Ovary (tissue), 9 donors: ENCODE data around the gene RPL36. TPM values are rescaled to one million over a fixed set of nuclear protein-coding genes. Genes with fewer than 3 reads are reported as not detected.

Source experiments
- DNase-seq, 5 donors: peaks; one replicate each; pipeline ENCODE4 v3.0.0-alpha.2; 2019 to 2020
- H3K27ac ChIP-seq, 2 donors: fragments of 200-600 bp; one replicate each; pipeline versions ENCODE4 v1.5.1 to v1.8.0; 2019 to 2022
- H3K27me3 ChIP-seq: fragments of 200-600 bp; one replicate; pipeline ENCODE4 v1.8.0; 2022
- H3K36me3 ChIP-seq: fragments of 200-600 bp; sonication (generic); one replicate; pipeline ENCODE4 v1.5.1; 2019
- H3K4me1 ChIP-seq: one replicate; pipeline ENCODE4 v1.8.1; 2013; ENCODE audit warnings: mild to moderate bottlenecking, moderate library complexity; ENCODE audit not compliant: insufficient read depth
- H3K4me3 ChIP-seq: fragments of 200-600 bp; sonication (generic); one replicate; pipeline ENCODE4 v1.5.1; 2017
- H3K9me3 ChIP-seq, 2 donors: fragments of 200-600 bp in 1 of 2; sonication (generic) in 1 of 2; one replicate each; pipeline versions ENCODE4 v1.5.1 to v1.8.1; 2013 to 2019; ENCODE audit warnings: mild to moderate bottlenecking in 1 of 2, moderate library complexity in 1 of 2
- EP300 ChIP-seq: sonication (generic); formaldehyde crosslinking; IDR thresholded peaks from one replicate; pipeline ENCODE4 v1.6.1; 2017; ENCODE audit warnings: antibody characterized with exemption
- POLR2A ChIP-seq: fragments of 450-650 bp; IDR thresholded peaks from one replicate; pipeline ENCODE4 v1.6.1; 2017; ENCODE audit warnings: antibody characterized with exemption, mild to moderate bottlenecking, moderate library complexity
- WGBS, 3 donors: extraction: QIAGEN DNeasy Blood & Tissue Kit in 1 of 3; methylation state at CpG; one replicate each; pipeline versions ENCODE4 v1.1.5 to v1.1.7; 2013 to 2017; 5-methylcytosine and 5-hydroxymethylcytosine counted together
- intact Hi-C, 4 donors: fragments of 100-400 bp; cut with DNase I; formaldehyde crosslinking; loops; one replicate each; pipeline versions ENCODE4 v1.11.0 to v1.15.1; 2022 to 2023
- polyA plus RNA-seq, 2 donors: library from polyadenylated mRNA; stranded (reverse); fragments of 200-250 nt in 1 of 2; fragments of 350-450 nt in 1 of 2; fragmentation: Illumina TruSeq in 1 of 2; extraction: RNeasy Lipid Tissue Mini Kit (QIAGEN cat#74804) in 1 of 2; gene quantifications; one replicate each; pipeline ENCODE4 v1.2.3, GENCODE V29; 2013 to 2014
- total RNA-seq, 7 donors: library from RNA; depleted of rRNA in 2 of 7; stranded (reverse); fragments of >200 nt in 2 of 7; fragmentation: NEBNext Ultra II Directional in 3 of 7; extraction: Animal tissue kit (Norgen Biotek cat#: 25700) in 3 of 7; gene quantifications; one replicate each; pipeline versions ENCODE4 v1.1.0 to v1.2.4, GENCODE V29; 2016 to 2023
- TF ChIP-seq, protein P1 (sequence below), 3 donors: fragments of 450-650 bp in 2 of 3; fragments of 200-600 bp in 1 of 3; IDR thresholded peaks; one replicate each; pipeline versions ENCODE4 v1.5.1 to v1.8.0; 2016 to 2022; ENCODE audit warnings: antibody characterized with exemption in 3 of 3, mild to moderate bottlenecking in 1 of 3
- donor health status: DM: no; HTN: no; CAD: no; lungs with moderate emphysema.
- donor health status: DM: no; HTN: no; CAD: no.
- donor health status: Bipolar disorder and iron deficiency.
- donor health status: DM: yes; HTN: yes; CAD: no.
- donor health status: DM: no; HTN: no; CAD: no.
- donor health status: DM: yes; HTN: yes; CAD: no.

Gene RPL36
- total and polyA plus RNA-seq, 9 donors, result 318 to 2,904 (median 1,897) TPM

DNA sequence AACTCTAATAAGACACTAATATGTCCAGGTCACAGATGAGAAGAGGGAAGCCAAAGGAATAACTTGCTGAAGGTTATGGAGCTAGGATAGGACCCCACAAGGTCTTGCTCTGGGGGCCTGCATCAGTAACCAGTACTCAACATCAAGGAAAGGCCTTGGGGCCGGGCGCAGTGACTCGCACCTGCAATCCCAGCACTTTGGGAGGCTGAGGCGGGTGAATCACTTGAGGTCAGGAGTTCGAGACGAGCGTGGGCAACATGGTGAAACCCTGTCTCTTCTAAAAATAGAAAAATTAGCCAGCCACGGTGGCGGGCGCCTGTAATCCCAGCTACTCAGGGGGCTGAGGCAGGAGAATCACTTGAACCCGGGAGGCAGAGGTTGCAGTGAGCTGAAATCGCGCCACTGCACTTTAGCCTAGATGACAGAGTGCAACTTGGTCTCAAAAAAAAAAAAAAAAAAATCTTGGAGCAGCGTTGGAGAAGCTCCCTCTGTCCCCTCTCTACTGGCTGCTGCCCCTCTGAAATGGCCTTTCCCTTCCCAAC, 28.0 kb downstream of the RPL36 start:
- WGBS, 3 donors, result 52 to 79% (median 63%) methylated on average over 14 of the region's 14 CpGs
- no peaks in the 10 kb centered on the region for H3K36me3 ChIP-seq
- H3K4me1 ChIP-seq, result peaks cover 7% of the 10 kb centered on the region
- no peak overlapping the region for H3K4me3 ChIP-seq
- no peak for DNase-seq
- H3K27me3 ChIP-seq, result no peaks in the 10 kb centered on the region
- no peak overlapping the region for H3K27ac ChIP-seq
- H3K9me3 ChIP-seq, result no peaks in the 10 kb centered on the region
- intact Hi-C loops, result no loop called here
- TF ChIP-seq POLR2A (no peak), EP300 (no peak)
- TF ChIP-seq, protein P1, sequence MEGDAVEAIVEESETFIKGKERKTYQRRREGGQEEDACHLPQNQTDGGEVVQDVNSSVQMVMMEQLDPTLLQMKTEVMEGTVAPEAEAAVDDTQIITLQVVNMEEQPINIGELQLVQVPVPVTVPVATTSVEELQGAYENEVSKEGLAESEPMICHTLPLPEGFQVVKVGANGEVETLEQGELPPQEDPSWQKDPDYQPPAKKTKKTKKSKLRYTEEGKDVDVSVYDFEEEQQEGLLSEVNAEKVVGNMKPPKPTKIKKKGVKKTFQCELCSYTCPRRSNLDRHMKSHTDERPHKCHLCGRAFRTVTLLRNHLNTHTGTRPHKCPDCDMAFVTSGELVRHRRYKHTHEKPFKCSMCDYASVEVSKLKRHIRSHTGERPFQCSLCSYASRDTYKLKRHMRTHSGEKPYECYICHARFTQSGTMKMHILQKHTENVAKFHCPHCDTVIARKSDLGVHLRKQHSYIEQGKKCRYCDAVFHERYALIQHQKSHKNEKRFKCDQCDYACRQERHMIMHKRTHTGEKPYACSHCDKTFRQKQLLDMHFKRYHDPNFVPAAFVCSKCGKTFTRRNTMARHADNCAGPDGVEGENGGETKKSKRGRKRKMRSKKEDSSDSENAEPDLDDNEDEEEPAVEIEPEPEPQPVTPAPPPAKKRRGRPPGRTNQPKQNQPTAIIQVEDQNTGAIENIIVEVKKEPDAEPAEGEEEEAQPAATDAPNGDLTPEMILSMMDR (IDR thresholded peaks at IDR 0.05), result no peak

DNA sequence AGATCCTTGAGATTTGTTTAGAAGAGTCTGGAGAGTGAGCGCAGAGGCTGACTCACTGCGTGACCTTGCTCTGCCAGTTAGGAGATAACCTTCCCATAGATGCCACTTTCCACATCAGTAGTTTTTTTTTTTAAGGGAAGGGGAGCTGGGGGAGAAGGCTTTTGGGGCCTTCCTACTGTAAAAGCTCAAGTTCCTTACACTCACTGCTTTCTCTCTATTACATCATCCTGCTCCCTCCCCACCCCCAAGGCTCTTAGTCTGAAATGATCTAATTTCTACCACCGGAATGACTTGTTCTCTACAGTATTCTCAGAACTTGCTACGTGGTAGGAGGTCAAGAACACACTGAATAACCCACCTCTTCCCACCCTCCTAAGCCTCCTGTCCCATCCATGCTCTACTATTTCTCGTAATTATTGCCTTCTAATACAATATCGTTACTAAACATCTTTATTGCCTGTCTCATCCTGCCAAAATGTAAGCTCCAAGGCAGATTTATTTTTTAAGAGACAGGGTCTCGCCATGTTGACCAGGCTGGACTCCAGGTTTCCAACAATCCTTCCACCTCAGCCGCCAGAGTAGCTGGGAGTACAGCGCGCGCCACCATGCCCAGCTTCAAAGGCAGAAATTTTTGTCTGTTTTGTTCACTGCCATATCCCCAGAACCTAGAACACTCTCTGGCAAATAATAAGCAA, 28.6 kb downstream of the RPL36 start:
- intact Hi-C loops, result no loop called here
- 16 to 23% (median 22%) methylated on average over 11 of the region's 11 CpGs for WGBS, 3 donors
- Histone ChIP-seq H3K4me3 (peak overlapping the region; percentile 70), H3K36me3 (no peaks in the 10 kb centered on the region), H3K27me3 (no peaks in the 10 kb centered on the region), H3K4me1 (peaks cover 7% of the 10 kb centered on the region), H3K9me3 (no peaks in the 10 kb centered on the region), H3K27ac (no peak overlapping the region)
- no peak for DNase-seq
- TF ChIP-seq, protein P1 (IDR thresholded peaks at IDR 0.05), result no peak

DNA sequence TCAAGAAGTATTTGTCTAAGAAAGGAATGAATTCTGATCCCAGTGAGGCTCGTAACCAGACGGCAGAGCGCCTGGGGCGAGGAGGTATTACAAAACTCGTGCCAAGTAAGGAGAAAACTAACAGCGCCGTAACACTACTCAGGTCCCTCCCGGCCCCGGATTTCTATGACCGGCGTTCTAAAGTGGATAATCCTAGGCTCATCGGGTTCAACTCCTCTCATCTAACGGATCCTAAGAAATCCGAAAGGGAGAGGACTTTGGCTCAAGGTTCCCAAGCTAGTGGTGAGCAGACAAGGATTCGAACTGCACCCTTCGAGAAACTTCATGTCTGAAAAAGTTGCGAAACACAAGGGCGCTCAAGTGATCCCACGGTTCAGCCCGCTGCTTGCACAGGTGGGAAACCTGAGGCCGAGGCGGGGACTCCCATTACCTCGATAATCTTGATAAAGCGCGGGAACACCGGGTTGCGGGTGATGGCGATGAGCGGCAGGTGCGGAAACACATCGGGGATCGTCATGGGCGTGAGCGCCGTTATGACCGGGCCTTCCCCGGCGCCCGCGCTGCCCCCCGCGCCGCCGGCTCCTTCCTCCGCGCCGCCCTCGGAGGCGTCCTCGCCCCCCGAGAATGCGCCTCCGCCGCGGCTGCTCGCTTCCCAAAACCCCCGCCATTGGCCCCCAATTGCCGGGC, 29.3 kb downstream of the RPL36 start:
- H3K4me1 ChIP-seq, result peaks cover 7% of the 10 kb centered on the region
- WGBS, 3 donors, result 0 to 1% (median 1%) methylated on average over 26 to 58 of the region's 58 CpGs
- no peak for DNase-seq
- peak overlapping the region; percentile 67 to 88 for H3K27ac ChIP-seq
- intact Hi-C loops, result no loop called here
- TF ChIP-seq, protein P1 (IDR thresholded peaks at IDR 0.05), result peak in 1 of 3 donors; percentile 10
- no peak for TF ChIP-seq POLR2A
- H3K27me3 ChIP-seq, result no peaks in the 10 kb centered on the region
- H3K36me3 ChIP-seq, result no peaks in the 10 kb centered on the region
- peak overlapping the region; percentile 70 for H3K4me3 ChIP-seq
- H3K9me3 ChIP-seq, result no peaks in the 10 kb centered on the region

DNA sequence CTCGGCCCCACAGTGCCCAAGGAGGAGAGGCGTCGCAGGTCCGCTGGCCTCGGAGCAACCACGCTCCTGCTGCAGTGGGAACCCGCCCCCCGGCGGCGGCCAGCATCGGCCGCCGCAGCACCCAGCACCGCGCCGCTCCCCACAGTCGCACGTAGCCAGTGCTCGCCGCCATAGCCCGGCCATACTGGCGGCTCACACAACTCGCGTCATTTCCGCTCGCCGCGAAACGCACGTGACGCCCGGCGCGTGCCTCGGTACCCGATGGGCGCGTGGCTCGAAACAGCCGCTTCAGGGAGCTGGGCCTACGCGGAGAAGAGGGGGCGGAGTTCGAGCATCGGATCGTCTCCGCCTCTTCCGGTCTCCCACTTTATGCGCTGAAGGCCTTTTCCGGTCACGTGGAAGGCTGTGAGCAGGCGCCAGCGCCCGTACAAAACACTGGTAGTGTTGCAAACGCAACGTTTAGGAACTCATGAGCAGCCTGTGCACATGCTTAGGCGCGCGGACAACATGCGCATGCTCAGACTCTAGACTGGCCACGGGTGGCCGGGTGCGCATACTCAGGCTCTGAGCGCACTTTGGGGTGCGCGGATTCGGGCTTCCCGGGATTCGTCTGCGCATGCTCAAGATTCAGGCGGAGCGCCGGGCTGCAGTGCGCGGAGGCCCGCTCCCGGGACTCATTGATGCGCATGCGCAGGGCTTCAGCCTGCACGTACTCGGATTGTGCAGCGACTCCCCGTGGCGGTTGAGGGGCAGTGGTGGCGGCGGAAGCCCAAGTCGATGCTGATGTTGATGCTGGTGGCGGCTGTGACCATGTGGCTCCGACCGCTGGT, 30.1 kb downstream of the RPL36 start, which contains the start of the genes CATSPERD and LONP1:
CATSPERD (plus strand) TSS at position 677 of the 830 bp plus-strand sequence; CDS start at position 778, 101 bp downstream.
LONP1 (minus strand) TSS at position 186 of the 830 bp plus-strand sequence; CDS start at position 172, 14 bp downstream.
- 0 to 1% (median 0%) methylated on average over 58 to 90 of the region's 90 CpGs for WGBS, 3 donors
- Histone ChIP-seq H3K4me3 (peak within 1 kb of the TSS; percentile 70), H3K27ac (peak within 1 kb of the TSS; percentile 70 to 88), H3K27me3 (no peaks in the 10 kb centered on the region), H3K4me1 (peaks cover 7% of the 10 kb centered on the region), H3K9me3 (no peaks in the 10 kb centered on the region), H3K36me3 (no peaks in the 10 kb centered on the region)
- TF ChIP-seq, protein P1 (IDR thresholded peaks at IDR 0.05), result peak; percentile 87 to 99 (median 97)
- peak; percentile 86 for TF ChIP-seq EP300
- peak; percentile 66 for TF ChIP-seq POLR2A
- DNase-seq, result peak; percentile 97 to 99 (median 98)
- intact Hi-C loops, result no loop called here
